ENCODE results near the gene KCNK4.

- TF ChIP-seq, protein P1, sequence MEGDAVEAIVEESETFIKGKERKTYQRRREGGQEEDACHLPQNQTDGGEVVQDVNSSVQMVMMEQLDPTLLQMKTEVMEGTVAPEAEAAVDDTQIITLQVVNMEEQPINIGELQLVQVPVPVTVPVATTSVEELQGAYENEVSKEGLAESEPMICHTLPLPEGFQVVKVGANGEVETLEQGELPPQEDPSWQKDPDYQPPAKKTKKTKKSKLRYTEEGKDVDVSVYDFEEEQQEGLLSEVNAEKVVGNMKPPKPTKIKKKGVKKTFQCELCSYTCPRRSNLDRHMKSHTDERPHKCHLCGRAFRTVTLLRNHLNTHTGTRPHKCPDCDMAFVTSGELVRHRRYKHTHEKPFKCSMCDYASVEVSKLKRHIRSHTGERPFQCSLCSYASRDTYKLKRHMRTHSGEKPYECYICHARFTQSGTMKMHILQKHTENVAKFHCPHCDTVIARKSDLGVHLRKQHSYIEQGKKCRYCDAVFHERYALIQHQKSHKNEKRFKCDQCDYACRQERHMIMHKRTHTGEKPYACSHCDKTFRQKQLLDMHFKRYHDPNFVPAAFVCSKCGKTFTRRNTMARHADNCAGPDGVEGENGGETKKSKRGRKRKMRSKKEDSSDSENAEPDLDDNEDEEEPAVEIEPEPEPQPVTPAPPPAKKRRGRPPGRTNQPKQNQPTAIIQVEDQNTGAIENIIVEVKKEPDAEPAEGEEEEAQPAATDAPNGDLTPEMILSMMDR (IDR thresholded peaks at IDR 0.05; ENCODE audit: low read depth, low read length, poor library complexity, severe bottlenecking): no peak
- TF ChIP-seq EZH2phosphoT487 (IDR thresholded peaks at IDR 0.05; ENCODE audit: borderline replicate concordance, low read length): no peak
These were observed 43.9 kb downstream of the KCNK4 start for GRCh38 chr11:64334764-64335735.
